Neural cell (in vitro differentiated cells): ENCODE data around the gene CTF1. TPM values are rescaled to one million over a fixed set of nuclear protein-coding genes. Genes with fewer than 3 reads are reported as not detected.
A peak's percentile ranks its signal among the peaks of the same experiment; 100 is the strongest.

ENCODE experiments used
- H2AFZ ChIP-seq: fragments of 200-600, 300-800 bp; sonication (generic), shearing (Covaris generic); 2 replicates; pipeline ENCODE4 v1.6.0; 2014; ENCODE audit warnings: low read depth, mild to moderate bottlenecking, antibody characterized with exemption, low read length, moderate library complexity
- H3F3A ChIP-seq: fragments of 200-600 bp; shearing (Covaris generic); 2 replicates; pipeline ENCODE4 v1.6.1; 2016; ENCODE audit warnings: mild to moderate bottlenecking, moderate library complexity, mixed read lengths, antibody characterized with exemption, low read length; ENCODE audit not compliant: insufficient read depth, poor library complexity, severe bottlenecking
- H3K27ac ChIP-seq: fragments of 200-600, 300-800 bp; sonication (generic), shearing (Covaris generic); 2 replicates; pipeline ENCODE4 v1.5.1; 2014; ENCODE audit warnings: mild to moderate bottlenecking, low read length, moderate library complexity
- H3K27me3 ChIP-seq: fragments of 300-800, 200-600 bp; sonication (generic), shearing (Covaris generic); 2 replicates; pipeline ENCODE4 v1.6.0; 2014; ENCODE audit warnings: mild to moderate bottlenecking, low read depth, low read length, moderate library complexity; ENCODE audit not compliant: insufficient read depth
- H3K36me3 ChIP-seq: fragments of 300-800, 200-600 bp; sonication (generic), shearing (Covaris generic); 2 replicates; pipeline ENCODE4 v1.5.1; 2014; ENCODE audit warnings: mild to moderate bottlenecking, antibody characterized with exemption, low read length, moderate library complexity; ENCODE audit not compliant: insufficient read depth
- H3K4me2 ChIP-seq: fragments of 300-800, 200-600 bp; sonication (generic), shearing (Covaris generic); 2 replicates; pipeline ENCODE4 v1.6.0; 2014; ENCODE audit warnings: mild to moderate bottlenecking, low read length
- H3K4me3 ChIP-seq: fragments of 300-800, 200-600 bp; sonication (generic), shearing (Covaris generic); 2 replicates; pipeline ENCODE4 v1.5.1; 2014; ENCODE audit warnings: mild to moderate bottlenecking, low read length, moderate library complexity
- H3K79me2 ChIP-seq: fragments of 200-600 bp; shearing (Covaris generic); replicated peaks from 2 replicates; pipeline ENCODE4 v1.6.0; 2014; ENCODE audit warnings: mild to moderate bottlenecking, low read length, moderate library complexity; ENCODE audit not compliant: insufficient read depth
- H3K9ac ChIP-seq: fragments of 300-800, 200-600 bp; sonication (generic), shearing (Covaris generic); 2 replicates; pipeline ENCODE4 v1.6.1; 2016; ENCODE audit warnings: mild to moderate bottlenecking, low read length, mixed read lengths
- H3K9me2 ChIP-seq: fragments of 200-600 bp; shearing (Covaris generic); 2 replicates; pipeline ENCODE4 v1.6.1; 2016; ENCODE audit warnings: mild to moderate bottlenecking, low read length, mixed read lengths; ENCODE audit not compliant: insufficient read depth
- H3K9me3 ChIP-seq: fragments of 200-600, 300-800 bp; sonication (generic), shearing (Covaris generic); 2 replicates; pipeline ENCODE4 v1.6.1; 2016; ENCODE audit warnings: mild to moderate bottlenecking, mixed run types, low read length, moderate library complexity, mixed read lengths
- H4K20me1 ChIP-seq: fragments of 200-600 bp; shearing (Covaris generic); 2 replicates; pipeline ENCODE4 v1.6.1; 2016; ENCODE audit warnings: mild to moderate bottlenecking, mixed run types; ENCODE audit not compliant: insufficient read depth
- CTCF ChIP-seq: fragments of 450-650 bp; IDR thresholded peaks from 2 replicates; pipeline ENCODE4 v1.5.1; 2014; ENCODE audit warnings: antibody characterized with exemption, mild to moderate bottlenecking, moderate library complexity; ENCODE audit not compliant: poor library complexity, severe bottlenecking
- EP300 ChIP-seq: fragments of 450-650 bp; conservative IDR thresholded peaks from 2 replicates; pipeline ENCODE4 v1.6.1; 2014; ENCODE audit warnings: antibody characterized with exemption, mild to moderate bottlenecking, moderate library complexity; ENCODE audit not compliant: poor library complexity, severe bottlenecking
- EZH2 ChIP-seq: fragments of 200-600, 300-800 bp; shearing (Covaris generic), sonication (generic); IDR thresholded peaks from 2 replicates; pipeline ENCODE4 v1.6.1; 2014; ENCODE audit warnings: antibody characterized with exemption, low read length, borderline replicate concordance, mild to moderate bottlenecking; ENCODE audit not compliant: insufficient read depth, poor library complexity, severe bottlenecking
- MXI1 ChIP-seq: fragments of 450-650 bp; conservative IDR thresholded peaks from 2 replicates; pipeline ENCODE4 v1.6.1; 2014; ENCODE audit warnings: antibody characterized with exemption, mild to moderate bottlenecking; ENCODE audit not compliant: poor library complexity, severe bottlenecking
- POLR2AphosphoS5 ChIP-seq: IDR thresholded peaks from 2 replicates; pipeline ENCODE4 v1.6.1; 2012
- RAD21 ChIP-seq: fragments of 450-650 bp; conservative IDR thresholded peaks from 2 replicates; pipeline ENCODE4 v1.6.1; 2014; ENCODE audit warnings: antibody characterized with exemption, mild to moderate bottlenecking, moderate library complexity
- SMC3 ChIP-seq: fragments of 450-650 bp; conservative IDR thresholded peaks from 2 replicates; pipeline ENCODE4 v1.6.1; 2014; ENCODE audit warnings: antibody characterized with exemption, mild to moderate bottlenecking, moderate library complexity; ENCODE audit not compliant: poor library complexity
- TAF1 ChIP-seq: IDR thresholded peaks from 2 replicates; pipeline ENCODE4 v1.6.1; 2012; ENCODE audit warnings: low read depth
- polyA plus RNA-seq: library from polyadenylated mRNA; depleted of rRNA; stranded (reverse); fragments of >200 nt; gene quantifications from 2 replicates; pipeline ENCODE4 v1.2.3, GENCODE V29; 2014
- TF ChIP-seq, protein P1 (sequence below): IDR thresholded peaks from 2 replicates; pipeline ENCODE4 v1.6.1; 2012; ENCODE audit warnings: borderline replicate concordance

The CTF1 gene
- polyA plus RNA-seq, 1 donor from 2014 or later: not detected

DNA sequence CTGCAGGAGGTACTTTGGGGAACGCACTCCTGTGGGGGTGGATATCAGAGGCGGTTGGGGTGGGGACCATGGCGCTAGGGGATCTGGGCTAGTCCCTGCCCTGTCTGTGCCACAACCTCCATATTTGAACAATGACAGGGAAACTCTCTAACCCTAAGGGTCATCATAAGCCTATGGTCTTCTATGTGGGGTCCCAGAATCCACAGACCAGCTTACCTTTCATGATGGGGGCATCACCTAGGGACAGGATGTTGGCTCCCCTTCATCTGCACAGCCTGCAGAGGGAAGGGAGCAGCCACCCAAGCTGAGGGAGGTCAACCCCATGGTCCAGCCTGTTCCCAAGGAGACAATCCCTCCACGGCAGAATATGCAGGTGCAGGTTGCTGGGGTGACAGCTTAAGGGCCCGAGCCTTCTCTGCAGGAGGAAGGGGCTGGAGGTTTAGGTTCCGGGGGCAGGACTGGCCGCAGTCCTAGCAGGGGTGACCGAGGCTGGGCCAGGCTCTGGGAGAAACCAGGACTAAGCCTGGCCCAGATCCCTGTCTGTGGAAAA is 54.2 kb downstream of the CTF1 start:
- no peak overlapping the region for H3K27ac ChIP-seq
- peak overlapping the region; percentile 86 for H3K4me3 ChIP-seq
- H3K36me3 ChIP-seq: no peaks in the 10 kb centered on the region
- H3K9me2 ChIP-seq: no peaks in the 10 kb centered on the region
- no peak overlapping the region for H2AFZ ChIP-seq
- H3K27me3 ChIP-seq: no peaks in the 10 kb centered on the region
- H3K9ac ChIP-seq: peak overlapping the region; percentile 88
- peaks cover 4% of the 10 kb centered on the region for H3K79me2 ChIP-seq
- H3K4me2 ChIP-seq: no peak overlapping the region
- peak; percentile 5 for TF ChIP-seq POLR2AphosphoS5
- TF ChIP-seq, protein P1, sequence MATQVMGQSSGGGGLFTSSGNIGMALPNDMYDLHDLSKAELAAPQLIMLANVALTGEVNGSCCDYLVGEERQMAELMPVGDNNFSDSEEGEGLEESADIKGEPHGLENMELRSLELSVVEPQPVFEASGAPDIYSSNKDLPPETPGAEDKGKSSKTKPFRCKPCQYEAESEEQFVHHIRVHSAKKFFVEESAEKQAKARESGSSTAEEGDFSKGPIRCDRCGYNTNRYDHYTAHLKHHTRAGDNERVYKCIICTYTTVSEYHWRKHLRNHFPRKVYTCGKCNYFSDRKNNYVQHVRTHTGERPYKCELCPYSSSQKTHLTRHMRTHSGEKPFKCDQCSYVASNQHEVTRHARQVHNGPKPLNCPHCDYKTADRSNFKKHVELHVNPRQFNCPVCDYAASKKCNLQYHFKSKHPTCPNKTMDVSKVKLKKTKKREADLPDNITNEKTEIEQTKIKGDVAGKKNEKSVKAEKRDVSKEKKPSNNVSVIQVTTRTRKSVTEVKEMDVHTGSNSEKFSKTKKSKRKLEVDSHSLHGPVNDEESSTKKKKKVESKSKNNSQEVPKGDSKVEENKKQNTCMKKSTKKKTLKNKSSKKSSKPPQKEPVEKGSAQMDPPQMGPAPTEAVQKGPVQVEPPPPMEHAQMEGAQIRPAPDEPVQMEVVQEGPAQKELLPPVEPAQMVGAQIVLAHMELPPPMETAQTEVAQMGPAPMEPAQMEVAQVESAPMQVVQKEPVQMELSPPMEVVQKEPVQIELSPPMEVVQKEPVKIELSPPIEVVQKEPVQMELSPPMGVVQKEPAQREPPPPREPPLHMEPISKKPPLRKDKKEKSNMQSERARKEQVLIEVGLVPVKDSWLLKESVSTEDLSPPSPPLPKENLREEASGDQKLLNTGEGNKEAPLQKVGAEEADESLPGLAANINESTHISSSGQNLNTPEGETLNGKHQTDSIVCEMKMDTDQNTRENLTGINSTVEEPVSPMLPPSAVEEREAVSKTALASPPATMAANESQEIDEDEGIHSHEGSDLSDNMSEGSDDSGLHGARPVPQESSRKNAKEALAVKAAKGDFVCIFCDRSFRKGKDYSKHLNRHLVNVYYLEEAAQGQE: no peak
- no peak for TF ChIP-seq MXI1
- no peaks in the 10 kb centered on the region for H3K9me3 ChIP-seq
- no peaks in the 10 kb centered on the region for H3F3A ChIP-seq
- no peaks in the 10 kb centered on the region for H4K20me1 ChIP-seq

- no peak overlapping the region for H3K4me3 ChIP-seq
- H3K4me2 ChIP-seq: no peak overlapping the region
- H3K79me2 ChIP-seq: peaks cover 4% of the 10 kb centered on the region
- H3K9me3 ChIP-seq: no peaks in the 10 kb centered on the region
- H3K27ac ChIP-seq: no peak overlapping the region
- no peaks in the 10 kb centered on the region for H4K20me1 ChIP-seq
- no peak for TF ChIP-seq POLR2AphosphoS5
- no peak for TF ChIP-seq EZH2
- TF ChIP-seq, protein P1: no peak
- no peak for TF ChIP-seq SMC3
- TF ChIP-seq EP300: no peak
- no peak for TF ChIP-seq CTCF
- no peak for TF ChIP-seq TAF1
- no peak for TF ChIP-seq MXI1
- no peak for TF ChIP-seq RAD21
- no peaks in the 10 kb centered on the region for H3K9me2 ChIP-seq
- no peak overlapping the region for H2AFZ ChIP-seq
- no peaks in the 10 kb centered on the region for H3K36me3 ChIP-seq
- H3K27me3 ChIP-seq: no peaks in the 10 kb centered on the region
- H3K9ac ChIP-seq: no peak overlapping the region
- no peaks in the 10 kb centered on the region for H3F3A ChIP-seq
Observed at GRCh38 chr16:30951193-30951592, 54.8 kb downstream of the CTF1 start.
